GF-D8 (cell line): ENCODE measurements around the gene ANKRD33B.

Experiments
- DNase-seq: peaks from one replicate; lab custom pipeline; 2025; lab: John Stamatoyannopoulos, UW

ANKRD33B gene

DNA sequence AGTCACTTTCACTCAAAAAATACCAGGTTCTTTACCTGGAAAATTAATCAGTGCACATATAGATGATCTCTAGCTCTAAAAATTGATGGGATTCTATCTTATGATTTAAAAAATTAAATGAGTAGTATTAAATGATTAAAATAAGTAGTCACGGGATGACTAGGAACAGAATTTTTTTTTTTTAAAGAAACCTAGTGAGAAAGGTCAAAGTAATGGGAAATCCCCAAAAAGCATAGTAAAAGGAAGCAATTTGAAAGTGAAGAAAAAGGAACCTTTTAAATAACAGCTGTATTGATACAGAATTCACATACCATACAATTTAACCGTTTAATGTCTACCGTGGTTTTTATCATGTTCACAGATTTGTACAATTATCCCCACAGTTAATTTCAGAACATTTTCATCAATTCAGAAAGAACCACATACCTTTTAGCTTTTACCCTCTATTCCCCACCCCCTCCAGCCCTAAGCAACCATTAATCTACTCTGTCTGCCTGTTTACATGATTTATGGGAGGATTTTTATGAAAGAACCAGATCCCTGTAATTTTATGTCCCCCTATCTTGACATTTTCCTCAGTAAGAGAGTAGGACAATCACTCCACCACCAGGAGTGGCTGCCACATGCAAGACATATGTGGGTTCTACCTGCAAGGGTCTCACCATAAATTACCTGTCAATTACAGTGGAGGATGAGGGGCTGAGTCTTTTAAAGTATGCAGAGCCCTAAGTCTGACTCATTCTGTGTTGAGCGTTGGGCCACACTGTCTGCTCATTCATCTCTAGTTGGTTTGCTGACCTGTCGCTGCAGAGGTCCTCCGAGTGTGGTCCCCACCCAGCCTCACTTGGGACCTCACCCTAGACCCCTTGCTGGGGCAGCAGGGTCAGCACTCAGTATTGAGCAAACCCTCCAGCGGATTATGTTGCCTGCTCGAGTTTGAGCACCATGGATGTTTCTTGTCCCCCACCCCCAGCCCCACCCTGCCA, 16.0 kb downstream of the ANKRD33B start:
- DNase-seq: no peak

DNA sequence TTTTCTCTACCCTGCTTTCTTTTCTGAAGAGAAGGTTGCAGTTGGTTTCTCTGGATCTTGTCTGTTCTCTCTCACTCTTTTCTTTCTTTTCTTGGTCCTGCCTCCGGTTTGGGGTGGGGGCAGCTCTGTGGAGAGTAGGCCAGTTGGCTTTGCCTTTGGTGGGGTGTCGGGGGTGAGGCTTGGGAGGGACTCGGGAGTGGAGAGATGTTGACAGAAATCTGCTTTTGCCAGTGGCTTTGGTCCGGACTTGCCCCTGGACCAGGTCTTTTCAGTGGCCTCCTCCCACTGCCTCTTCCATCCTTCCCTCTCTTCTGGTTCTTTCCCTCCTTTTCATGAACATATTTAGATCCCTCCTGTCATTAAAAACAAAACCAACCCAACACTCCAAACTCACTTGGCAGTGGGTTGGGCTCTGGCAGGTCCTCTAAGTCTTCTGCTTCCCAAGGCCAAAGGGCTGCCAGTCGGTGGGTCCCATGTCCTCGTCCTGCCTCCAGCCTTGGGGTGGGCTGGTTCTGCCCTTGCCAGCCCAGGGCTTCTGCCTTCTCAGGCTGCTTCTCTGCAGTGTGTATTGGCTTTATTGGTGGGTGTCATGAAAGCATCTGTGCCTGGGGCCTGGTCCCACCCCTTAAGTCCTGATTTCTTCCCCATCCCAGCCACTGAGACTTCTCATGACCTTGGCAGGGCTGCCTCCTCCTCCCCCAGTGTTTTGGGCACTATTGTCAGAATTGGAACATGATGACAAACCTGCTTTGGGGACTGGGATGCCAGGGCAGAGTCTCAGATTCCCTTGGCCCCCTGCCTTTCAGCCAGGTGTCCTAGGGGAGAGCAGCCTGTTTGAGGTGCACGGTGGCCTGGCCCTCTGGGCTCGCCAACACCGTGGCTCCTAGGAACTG, 16.9 kb downstream of the ANKRD33B start:
- DNase-seq: no peak

DNA sequence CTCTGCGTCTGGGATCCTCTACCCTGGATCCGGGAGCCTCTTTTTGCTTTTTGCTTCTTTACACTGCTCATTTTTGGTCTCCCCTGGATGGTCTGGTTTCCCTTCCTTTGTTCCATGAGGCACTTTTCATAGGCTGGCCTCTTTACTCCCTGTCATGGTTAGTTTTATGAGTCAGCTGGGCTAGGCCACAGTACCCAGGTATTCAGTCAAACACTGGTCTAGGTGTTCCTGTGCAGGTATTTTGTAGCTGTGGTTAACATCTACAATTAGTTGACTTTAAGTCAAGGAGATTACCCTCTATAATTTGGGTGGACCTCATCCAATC, 17.5 kb downstream of the ANKRD33B start:
- DNase-seq: no peak

DNA sequence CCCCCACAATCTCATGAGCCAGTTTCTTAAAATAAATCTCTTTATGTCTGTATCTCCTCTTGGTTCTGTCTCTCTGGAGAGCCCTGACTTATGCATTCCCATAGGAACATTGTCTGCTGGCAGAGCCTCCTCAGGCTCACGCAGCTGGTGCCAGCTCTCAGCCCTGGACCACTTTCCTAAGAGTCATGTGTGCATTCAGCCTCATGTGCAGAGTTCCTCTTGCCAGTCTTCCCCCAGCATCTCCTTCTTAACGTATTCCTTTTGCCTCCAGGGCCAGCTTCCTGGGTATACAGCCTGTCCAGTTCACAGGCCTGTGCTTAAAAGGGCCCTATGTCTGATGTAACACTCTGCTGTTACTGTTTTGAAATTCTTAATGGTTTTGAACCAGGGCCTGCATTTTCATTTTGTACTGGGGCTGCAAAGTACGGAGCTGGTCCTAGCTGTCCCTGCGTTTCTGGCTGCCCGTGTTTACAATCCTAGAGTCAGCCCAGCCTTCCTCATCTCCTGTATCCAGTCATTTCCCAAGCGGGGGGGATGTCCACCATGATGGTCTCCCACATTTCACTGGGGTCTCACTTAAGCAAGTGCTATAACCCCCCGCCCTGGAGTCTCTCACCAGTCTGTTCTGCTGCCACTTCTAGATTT, 18.1 kb downstream of the ANKRD33B start:
- peak; percentile 32 for DNase-seq

DNA sequence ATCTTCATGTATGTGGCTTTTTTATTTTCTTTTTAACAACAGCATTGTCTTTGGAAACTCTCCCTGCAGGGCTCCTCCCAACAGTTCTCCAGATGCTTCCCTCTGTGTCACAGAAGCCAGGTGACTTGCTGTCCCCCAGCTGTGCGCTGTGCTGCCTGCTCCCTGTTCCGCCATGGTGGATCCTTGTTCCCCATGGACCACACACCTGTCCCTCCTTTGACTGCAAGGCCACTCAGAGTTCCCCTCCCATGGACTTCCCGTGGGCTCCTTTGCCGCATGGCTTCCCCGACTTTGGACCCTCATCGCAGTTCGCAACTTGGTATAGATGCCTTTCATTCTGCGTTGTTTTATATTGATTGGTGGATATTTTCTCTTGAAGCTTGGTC, 18.6 kb downstream of the ANKRD33B start:
- DNase-seq: no peak

DNA sequence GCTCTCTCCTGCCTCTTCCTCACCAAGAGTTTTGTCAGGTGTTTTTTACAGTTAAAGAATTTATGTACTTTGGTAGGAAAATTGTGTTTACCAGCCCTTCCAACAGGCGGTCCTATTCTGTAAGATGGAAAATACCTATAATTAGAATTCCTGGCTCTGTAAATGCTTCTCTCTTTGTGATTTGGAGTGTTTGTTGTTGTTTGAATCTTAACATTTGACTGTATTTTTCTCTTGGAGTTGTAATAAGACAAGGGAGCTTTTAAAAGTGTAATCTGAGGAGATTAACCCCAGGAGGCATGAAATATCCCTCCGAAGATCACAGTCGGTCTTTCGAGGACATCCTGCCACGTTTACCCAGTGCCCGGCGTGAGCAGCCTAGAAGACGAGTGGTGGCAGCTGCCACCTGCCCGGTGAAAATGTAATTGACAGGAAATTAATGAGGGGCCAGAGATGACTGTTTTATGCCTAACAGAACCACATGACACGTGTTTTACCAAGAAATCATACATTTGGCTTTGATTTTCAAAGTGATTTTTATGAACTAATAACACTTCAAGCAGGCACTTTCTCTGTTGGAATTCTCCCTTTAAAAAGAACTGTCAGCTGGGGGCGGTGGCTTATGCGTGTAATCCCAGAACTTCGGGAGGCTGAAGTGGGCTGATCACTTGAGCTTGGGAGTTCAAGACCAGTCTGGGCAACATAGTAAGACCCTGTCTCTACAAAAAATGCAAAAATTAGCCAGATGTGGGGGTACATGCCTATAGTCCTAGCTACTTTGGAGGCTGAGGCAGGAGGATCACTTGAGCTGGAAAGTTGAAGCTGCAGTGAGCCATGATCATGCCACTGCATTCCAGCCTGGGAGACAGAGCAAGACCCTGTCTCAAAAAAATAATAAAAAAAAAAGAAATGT, 20.0 kb downstream of the ANKRD33B start:
- no peak for DNase-seq

DNA sequence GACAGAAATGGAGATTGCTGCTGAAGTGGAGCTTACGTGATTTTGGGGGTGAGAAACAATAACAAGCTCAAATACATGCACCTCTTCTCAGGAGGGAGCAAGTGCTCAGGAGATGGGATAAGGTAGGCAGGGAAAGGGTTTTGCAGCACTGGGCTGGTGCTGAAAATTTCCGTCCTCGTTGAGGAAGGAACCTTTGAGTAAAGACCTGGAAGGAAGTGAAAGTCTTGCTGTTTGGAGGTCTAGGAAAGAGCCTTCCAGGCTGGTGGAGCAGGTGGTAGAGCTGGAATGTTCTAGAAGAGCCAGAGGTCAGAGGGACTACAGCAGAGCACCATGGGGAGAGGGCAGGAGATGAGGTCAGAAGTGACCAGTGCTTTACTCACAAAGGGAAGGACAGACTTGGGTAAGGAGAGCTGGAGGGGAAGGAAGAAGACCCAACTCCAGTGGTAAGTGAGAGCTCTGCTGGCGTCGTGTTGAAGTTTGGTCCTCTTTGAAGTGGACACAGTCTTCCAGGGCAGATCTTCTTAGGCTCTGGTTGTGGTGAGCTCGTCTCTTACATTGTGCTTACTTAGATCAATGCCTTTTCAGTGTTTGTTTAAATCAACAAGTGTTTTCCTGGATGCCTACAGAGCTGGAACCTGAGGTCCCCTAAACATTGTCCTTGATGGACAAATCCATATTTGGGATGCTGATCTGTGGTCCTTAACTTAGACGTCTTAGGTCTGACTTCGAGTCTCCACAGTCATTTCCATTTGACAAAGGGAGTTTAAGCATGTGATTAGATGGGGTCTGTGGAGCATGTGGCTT, 21.0 kb downstream of the ANKRD33B start:
- DNase-seq: no peak

DNA sequence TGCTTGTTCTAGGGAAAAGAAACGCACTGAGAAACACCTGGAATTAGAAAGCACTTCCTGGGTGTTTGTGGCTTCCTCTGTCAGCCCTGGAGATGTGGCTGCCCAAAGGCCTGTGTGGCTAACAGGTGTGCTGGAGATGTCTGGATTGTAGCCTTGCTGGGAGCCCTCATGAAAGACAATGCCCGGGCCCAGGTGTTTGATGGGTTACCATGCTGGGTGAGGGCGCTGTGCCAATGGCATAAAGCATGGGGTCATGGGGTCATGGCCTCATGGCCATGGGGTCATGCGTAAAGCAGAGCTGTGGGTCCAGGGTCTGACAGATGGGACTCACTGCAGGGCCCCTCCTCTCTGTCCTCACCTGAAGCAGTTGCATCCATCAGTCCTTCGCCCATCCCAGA, 21.6 kb downstream of the ANKRD33B start:
- DNase-seq: no peak

DNA sequence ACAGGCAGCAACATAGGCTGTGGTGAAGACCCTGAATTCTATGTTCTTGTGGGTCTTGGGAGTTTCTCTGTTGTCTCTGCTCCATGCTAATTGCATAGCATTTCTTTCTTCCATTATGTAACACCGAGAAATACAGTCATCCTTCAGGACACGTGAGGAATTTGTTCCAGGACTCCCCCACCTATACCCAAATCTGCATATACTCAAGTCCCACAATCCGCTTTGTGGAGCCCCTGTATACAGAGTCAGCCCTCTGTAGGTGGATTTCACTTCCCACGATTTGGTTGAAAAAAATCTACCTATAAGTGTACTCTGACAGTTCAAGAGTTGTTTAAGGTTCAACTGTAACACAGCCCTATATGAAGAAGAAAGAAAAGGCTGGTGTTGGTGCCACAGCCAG, 22.1 kb downstream of the ANKRD33B start:
- DNase-seq: no peak

DNA sequence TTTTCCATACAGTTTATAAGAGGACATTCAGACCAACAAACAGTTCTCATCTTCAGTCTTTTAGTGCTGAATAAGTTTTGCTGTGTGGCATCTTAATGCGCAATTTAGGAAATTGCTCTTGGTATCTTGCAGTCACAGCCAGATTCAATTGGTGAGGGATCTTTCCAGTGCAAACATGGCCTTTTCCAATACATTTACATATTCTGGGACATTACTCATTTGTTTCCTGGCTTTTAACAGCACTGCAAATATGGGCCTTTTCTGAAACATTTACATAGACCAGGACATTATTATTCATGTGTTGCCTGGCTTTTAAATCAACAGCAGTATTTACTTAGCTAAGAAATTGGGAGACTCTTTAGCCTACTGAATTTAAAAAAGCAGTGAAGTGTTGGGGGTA, 22.7 kb downstream of the ANKRD33B start:
- no peak for DNase-seq

DNA sequence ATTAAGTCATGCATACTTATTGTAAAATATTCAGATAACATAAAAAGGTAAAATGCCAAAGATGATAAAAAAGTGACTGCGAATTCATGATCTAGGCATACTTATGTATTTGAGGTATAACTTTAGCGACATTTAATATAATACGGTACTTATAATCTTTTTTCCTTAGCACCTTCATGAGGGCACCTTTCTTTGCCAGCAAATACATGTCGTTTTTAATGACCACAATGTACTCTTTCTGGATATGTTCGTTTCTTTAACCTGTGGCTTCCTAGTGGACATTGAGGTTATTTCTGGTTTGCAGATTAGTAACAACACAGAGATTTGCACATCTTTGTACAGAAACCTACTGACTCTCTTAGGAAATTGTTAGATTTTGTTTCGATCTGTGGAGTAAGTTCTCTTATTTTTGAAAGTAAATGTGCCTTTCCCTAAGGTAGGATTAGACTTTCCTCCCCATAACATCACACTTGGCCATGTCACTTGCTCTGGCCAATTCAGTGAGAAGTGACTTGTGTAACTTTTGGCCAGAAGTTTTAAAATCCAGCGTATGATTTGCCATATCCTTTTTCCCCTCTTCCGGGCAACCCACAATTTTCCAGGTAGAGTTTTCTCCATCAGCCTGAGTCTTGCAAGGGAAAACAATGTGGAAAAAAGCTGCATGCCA, 24.4 kb downstream of the ANKRD33B start:
- no peak for DNase-seq

DNA sequence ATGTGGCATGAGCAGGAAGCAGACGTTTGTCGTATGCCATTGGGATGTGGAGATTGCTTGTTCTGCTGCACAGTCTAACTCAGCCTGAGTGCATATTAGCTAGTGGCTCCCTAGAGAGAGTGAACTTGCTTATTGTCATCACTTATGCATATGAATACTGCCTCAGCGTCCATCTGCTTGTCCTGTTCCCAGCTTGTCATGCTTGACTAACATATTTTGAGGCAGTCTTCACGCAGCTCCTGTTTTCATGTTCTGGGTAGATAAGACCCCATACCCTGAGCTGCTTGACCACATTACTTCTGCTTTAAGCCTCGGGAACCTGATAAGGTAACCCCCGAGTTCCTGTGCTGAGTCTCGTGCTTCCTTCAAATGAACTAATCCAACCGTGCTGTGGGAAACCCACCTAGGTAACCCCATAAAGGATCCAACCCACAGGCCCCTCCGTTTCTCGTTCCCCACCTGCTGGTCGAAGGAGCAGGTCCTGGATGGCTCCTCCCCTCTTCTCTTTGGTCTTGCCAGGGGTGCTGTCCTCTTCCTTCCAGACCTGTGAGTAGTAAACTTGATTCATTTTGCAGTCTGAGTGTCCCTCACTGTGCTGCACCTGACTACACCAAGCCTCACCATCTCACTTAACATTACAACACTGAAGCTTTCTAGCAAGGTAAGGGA, 25.0 kb downstream of the ANKRD33B start:
- peak; percentile 95 for DNase-seq

DNA sequence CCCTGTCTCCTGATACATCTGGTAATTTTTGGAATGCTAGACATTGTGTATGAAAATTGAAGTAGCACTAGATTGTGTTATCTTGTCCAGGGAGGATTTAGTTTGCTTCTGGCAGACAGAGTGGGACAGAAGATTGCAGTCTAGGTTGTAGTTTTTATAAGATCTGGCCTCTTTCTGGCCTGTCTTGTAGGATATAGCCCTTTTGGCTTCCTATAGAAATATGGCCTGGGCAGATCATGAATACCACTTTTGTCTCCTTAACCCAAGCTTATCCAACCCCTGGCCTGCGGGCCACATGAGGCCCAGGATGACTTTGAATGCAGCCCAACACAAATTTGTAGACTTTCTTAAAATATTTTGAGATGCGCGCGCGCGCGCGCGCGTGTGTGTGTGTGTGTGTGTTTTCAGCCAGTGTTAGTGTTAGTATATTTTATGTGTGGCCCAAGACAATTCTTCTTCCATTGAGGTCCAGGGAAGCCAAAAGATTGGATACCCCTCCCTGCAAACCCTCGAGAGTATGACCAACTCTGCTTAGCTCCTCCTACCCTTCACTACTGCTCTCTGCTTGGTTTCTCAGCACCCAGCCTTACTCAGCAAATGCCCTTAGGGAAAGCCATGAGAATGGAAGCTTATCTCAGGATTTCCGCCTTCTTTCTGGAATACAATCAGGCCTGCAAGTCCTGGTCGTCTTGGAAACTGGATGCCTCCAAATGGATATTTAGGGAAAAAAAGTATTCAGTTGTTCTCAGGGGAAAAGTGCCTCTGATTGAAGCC, 26.5 kb downstream of the ANKRD33B start:
- no peak for DNase-seq

DNA sequence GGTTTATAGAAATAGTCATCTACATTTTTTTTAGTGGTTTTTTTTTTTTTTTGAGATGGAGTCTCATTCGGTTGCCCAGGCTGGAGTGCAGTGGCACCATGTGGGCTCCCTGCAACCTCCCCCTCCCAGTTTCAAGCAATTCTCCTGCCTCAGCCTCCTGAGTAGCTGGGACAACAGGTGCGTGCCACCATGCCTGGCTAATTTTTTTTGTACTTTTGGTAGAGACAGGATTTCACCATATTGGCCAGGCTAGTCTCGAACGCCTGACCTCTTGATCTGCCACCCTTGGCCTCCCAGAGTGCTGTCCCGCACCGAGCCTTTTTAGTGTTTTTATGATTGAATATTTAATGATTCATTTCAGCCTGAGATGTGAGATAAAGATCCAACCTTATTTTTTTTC, 27.3 kb downstream of the ANKRD33B start:
- DNase-seq: no peak

DNA sequence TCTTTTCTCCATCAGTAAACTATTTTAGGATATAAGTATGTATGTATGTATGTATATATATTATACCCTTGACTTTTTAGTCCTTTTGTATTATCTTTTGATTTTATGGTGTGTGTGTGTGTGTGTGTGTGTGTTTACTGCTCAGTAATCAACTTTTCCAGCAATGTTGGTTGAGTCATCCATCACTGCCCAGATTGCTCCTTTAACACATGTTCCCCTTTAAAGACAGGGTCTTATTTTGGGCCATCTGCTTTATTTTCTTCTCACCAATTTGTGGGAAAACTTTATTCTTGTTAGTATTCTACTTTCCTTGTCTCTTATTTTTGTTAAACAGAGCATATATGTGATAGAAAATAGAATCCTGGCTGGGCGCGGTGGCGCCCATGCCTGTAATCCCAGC, 28.1 kb downstream of the ANKRD33B start:
- DNase-seq: no peak

DNA sequence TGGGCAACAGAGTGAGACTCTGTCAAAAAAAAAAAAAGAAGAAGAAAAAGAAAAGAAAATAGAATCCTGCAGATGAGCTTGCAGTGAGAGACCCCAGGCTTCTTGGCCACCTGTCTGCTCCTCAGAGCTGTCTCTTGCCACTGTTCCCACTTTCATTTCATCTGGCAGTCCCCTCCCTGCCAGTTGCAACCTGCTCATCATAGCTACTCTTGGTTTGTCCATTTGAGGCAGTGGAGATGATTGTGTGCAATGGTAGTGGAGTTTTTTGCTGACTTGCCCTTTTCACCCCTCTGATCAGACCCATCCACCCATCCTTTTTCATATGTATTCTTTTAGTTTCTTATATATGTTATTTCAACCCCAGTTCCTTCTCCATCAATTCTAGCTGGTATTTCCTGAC, 28.7 kb downstream of the ANKRD33B start:
- DNase-seq: no peak

DNA sequence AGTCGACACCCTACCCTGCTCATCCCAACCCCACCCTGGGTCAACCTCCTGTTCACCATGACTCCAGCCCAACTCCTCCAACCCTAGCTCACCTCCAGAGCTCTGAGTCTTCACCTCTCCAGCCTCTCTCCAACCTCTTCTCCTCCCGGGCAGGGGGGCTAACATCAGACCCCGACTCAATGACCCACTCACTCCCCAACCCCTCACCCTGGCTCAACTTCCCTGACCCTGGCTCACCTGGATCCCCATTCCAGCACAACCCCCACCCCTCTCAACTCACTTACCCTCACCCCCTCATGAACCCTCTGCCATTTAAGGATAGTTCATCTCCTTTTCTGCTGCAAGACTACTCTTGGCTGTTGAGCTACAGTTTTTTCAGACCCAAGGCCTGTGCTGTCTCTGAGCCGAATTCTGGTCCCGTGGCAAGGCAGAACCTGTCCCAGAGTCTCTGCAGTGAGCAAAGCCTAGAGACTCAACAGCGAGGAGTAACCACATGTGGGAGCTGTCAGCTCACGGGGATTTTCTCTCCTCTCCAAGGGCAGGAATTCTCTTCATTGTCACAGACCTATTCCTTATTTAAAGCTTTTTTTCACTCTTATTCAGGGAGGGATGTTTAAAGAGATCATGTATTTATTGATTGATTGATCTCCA, 29.8 kb downstream of the ANKRD33B start:
- DNase-seq: no peak

DNA sequence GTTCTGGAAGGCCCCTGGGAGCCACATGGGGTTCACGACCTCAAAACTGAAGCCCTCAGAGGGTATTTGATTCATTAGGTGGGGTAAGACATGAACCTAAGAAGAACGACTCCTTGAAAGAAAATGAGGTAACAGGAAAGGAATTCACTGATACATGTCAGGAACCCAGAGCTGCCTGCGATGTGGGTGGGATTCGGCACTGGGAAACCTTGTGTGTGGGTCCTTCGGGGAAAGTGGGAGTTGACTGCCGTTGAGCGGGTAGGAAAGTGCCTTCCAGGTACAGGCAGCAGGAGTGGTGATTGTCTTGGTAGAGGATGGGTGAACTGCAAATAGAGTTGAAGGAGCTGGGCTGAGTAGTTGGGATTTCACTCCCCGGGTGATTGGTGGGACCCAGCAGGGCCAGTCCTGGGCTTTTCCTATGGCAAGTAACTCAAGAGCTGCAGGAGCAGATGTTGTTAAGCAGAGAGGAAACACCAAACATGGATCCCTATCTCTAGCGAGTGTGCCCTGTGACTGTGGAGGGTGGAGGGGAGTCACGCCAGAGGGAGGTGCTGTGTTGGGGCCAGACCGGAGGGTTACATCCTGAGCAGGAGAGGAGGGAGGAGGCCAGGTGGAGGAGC, 30.8 kb downstream of the ANKRD33B start:
- DNase-seq: no peak
